NCI-H2196 (cell line): ENCODE measurements around the gene HMG20B.
"Not testable (repeated sequence)": the region's sequence is repeated elsewhere in the genome, so short reads cannot be mapped to it uniquely, and the experiment has no call there.

Experiments used
- DNase-seq: peaks from one replicate; lab custom pipeline; 2025; ENCODE audit not compliant: unreplicated experiment; lab: John Stamatoyannopoulos, UW

Gene HMG20B

GRCh38 chr19:3578390-3578789 lies 5.6 kb downstream of the HMG20B start:
- DNase-seq, result no peak

GRCh38 chr19:3580156-3580934 lies 7.6 kb downstream of the HMG20B start:
- DNase-seq, result no peak

GRCh38 chr19:3581792-3582191 lies 9.0 kb downstream of the HMG20B start:
- DNase-seq, result not testable (repeated sequence)

- DNase-seq, result not testable (repeated sequence)
These were observed 11.5 kb downstream of the HMG20B start for GRCh38 chr19:3584036-3584802.

- no peak for DNase-seq
These were observed 12.8 kb downstream of the HMG20B start, which contains the start of gene GIPC3 for GRCh38 chr19:3585301-3586126. GIPC3 (plus strand) TSS chr19:3585478; CDS start chr19:3585598, 120 bp downstream.

- peak; percentile 27 for DNase-seq
These were observed 13.4 kb downstream of the HMG20B start for GRCh38 chr19:3586127-3586626.

- no peak for DNase-seq
These were observed 14.1 kb downstream of the HMG20B start for GRCh38 chr19:3586707-3587346.

GRCh38 chr19:3589439-3589838 lies 16.7 kb downstream of the HMG20B start:
- DNase-seq, result no peak

- DNase-seq, result no peak
These were observed 17.2 kb downstream of the HMG20B start for GRCh38 chr19:3589949-3590348.

GRCh38 chr19:3590991-3591659 lies 18.4 kb downstream of the HMG20B start:
- no peak for DNase-seq

- no peak for DNase-seq
These were observed 19.3 kb downstream of the HMG20B start for GRCh38 chr19:3591876-3592613.

GRCh38 chr19:3593156-3593555 lies 20.4 kb downstream of the HMG20B start:
- DNase-seq, result no peak

GRCh38 chr19:3595521-3596061 lies 22.8 kb downstream of the HMG20B start:
- DNase-seq, result no peak

GRCh38 chr19:3599776-3600187 lies 27.0 kb downstream of the HMG20B start:
- no peak for DNase-seq

GRCh38 chr19:3601021-3601420 lies 28.3 kb downstream of the HMG20B start:
- DNase-seq, result no peak

GRCh38 chr19:3603121-3603811 lies 30.5 kb downstream of the HMG20B start:
- DNase-seq, result no peak

GRCh38 chr19:3604227-3604986 lies 31.7 kb downstream of the HMG20B start:
- no peak for DNase-seq

GRCh38 chr19:3604987-3605343 lies 32.2 kb downstream of the HMG20B start:
- DNase-seq, result no peak
